ENCODE results near the gene SH2D5. TPM values are rescaled to one million over a fixed set of nuclear protein-coding genes. Genes with fewer than 3 reads are reported as not detected.
A peak's percentile ranks its signal among the peaks of the same experiment; 100 is the strongest.
"Not testable (repeated sequence)": the region's sequence is repeated elsewhere in the genome, so short reads cannot be mapped to it uniquely, and the experiment has no call there.

The SH2D5 gene
- total RNA-seq, 1 donor from 2014 or later = 0.23 TPM

GRCh38 chr1:20696397-20697333 is 35.8 kb downstream of the SH2D5 start:
- peak; percentile 78 for DNase-seq (ENCODE audit: low spot score)

GRCh38 chr1:20695515-20695914 is 37.0 kb downstream of the SH2D5 start:
- no peak for DNase-seq (ENCODE audit: low spot score)

GRCh38 chr1:20693623-20694022 is 38.9 kb downstream of the SH2D5 start:
- DNase-seq (ENCODE audit: low spot score) = no peak

GRCh38 chr1:20691872-20692271 is 40.6 kb downstream of the SH2D5 start:
- no peak for DNase-seq (ENCODE audit: low spot score)

- no peak for DNase-seq (ENCODE audit: low spot score)
Measured at GRCh38 chr1:20689645-20690056, 42.9 kb downstream of the SH2D5 start.

GRCh38 chr1:20686883-20687725 is 45.4 kb downstream of the SH2D5 start:
- no peak for DNase-seq (ENCODE audit: low spot score)

- no peak for DNase-seq (ENCODE audit: low spot score)
Measured at GRCh38 chr1:20685741-20686140, 46.8 kb downstream of the SH2D5 start.

GRCh38 chr1:20685099-20685662 is 47.3 kb downstream of the SH2D5 start:
- DNase-seq (ENCODE audit: low spot score) = no peak

GRCh38 chr1:20684651-20685050 is 47.9 kb downstream of the SH2D5 start:
- no peak for DNase-seq (ENCODE audit: low spot score)

- DNase-seq (ENCODE audit: low spot score) = no peak
Measured at GRCh38 chr1:20684050-20684620, 48.4 kb downstream of the SH2D5 start.

GRCh38 chr1:20683614-20684013 is 48.9 kb downstream of the SH2D5 start:
- no peak for DNase-seq (ENCODE audit: low spot score)

- no peak for DNase-seq (ENCODE audit: low spot score)
Measured at GRCh38 chr1:20682571-20683236, 49.8 kb downstream of the SH2D5 start.

GRCh38 chr1:20681999-20682398 is 50.5 kb downstream of the SH2D5 start:
- DNase-seq (ENCODE audit: low spot score) = no peak

GRCh38 chr1:20680269-20680668 is 52.2 kb downstream of the SH2D5 start:
- no peak for DNase-seq (ENCODE audit: low spot score)

- no peak for DNase-seq (ENCODE audit: low spot score)
Measured at GRCh38 chr1:20678599-20678998, 53.9 kb downstream of the SH2D5 start.

- not testable (repeated sequence) for DNase-seq (ENCODE audit: low spot score)
Measured at GRCh38 chr1:20673626-20674025, 58.9 kb downstream of the SH2D5 start.

- no peak for DNase-seq (ENCODE audit: low spot score)
Measured at GRCh38 chr1:20672265-20672632, 60.3 kb downstream of the SH2D5 start.

GRCh38 chr1:20670936-20671335 is 61.6 kb downstream of the SH2D5 start:
- DNase-seq (ENCODE audit: low spot score) = no peak

Measured in mucosa of gallbladder (tissue), 1 donor.